Hepatocyte (in vitro differentiated cells): ENCODE measurements around the gene LAPTM5.

Source experiments
- EZH2 ChIP-seq: fragments of 200-600 bp; sonication (generic); IDR thresholded peaks from 2 replicates; pipeline ENCODE4 v1.6.1; 2016; ENCODE audit warnings: antibody characterized with exemption, mild to moderate bottlenecking, borderline replicate concordance
- EZH2phosphoT487 ChIP-seq: fragments of 200-600 bp; sonication (generic); IDR thresholded peaks from one replicate; pipeline ENCODE4 v1.6.1; 2018; ENCODE audit warnings: antibody characterized with exemption, mild to moderate bottlenecking, low read depth, moderate library complexity; ENCODE audit not compliant: unreplicated experiment, severe bottlenecking
- TF ChIP-seq, protein P1 (sequence below): fragments of 200-600 bp; sonication (generic); IDR thresholded peaks from 2 replicates; pipeline ENCODE4 v1.5.1; 2016; ENCODE audit warnings: antibody characterized with exemption, mild to moderate bottlenecking; ENCODE audit not compliant: poor library complexity

- TF ChIP-seq, protein P1, sequence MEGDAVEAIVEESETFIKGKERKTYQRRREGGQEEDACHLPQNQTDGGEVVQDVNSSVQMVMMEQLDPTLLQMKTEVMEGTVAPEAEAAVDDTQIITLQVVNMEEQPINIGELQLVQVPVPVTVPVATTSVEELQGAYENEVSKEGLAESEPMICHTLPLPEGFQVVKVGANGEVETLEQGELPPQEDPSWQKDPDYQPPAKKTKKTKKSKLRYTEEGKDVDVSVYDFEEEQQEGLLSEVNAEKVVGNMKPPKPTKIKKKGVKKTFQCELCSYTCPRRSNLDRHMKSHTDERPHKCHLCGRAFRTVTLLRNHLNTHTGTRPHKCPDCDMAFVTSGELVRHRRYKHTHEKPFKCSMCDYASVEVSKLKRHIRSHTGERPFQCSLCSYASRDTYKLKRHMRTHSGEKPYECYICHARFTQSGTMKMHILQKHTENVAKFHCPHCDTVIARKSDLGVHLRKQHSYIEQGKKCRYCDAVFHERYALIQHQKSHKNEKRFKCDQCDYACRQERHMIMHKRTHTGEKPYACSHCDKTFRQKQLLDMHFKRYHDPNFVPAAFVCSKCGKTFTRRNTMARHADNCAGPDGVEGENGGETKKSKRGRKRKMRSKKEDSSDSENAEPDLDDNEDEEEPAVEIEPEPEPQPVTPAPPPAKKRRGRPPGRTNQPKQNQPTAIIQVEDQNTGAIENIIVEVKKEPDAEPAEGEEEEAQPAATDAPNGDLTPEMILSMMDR, result no peak
- TF ChIP-seq EZH2, result no peak
- no peak for TF ChIP-seq EZH2phosphoT487
Observed at GRCh38 chr1:30701258-30701633, 56.3 kb downstream of the LAPTM5 start.
